Measurements from ENCODE around the gene TASL. TPM values are rescaled to one million over a fixed set of nuclear protein-coding genes. Genes with fewer than 3 reads are reported as not detected.

Gene TASL
- total RNA-seq, 1 donor from 2014 or later, result 0.30 TPM

DNA sequence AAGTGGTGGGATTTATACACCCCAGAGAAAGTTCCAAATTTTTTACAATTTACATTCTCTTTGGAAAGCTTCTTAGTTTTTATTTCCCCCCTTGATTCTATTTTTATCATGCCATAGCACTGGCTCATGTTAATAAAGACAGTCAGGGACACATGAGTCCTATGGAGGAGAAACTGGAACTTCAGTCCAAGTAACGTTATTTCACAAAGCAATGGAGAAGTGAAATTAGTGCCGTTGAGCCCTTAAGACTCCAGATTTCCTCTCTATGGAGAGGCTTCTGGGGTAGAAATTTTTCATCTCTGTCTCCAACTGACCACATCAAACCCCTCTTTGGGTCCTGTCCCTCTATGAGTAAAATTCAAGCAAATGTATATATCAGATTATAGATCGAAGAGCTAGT, 12.8 kb upstream of the TASL start:
- TF ChIP-seq, protein P1, sequence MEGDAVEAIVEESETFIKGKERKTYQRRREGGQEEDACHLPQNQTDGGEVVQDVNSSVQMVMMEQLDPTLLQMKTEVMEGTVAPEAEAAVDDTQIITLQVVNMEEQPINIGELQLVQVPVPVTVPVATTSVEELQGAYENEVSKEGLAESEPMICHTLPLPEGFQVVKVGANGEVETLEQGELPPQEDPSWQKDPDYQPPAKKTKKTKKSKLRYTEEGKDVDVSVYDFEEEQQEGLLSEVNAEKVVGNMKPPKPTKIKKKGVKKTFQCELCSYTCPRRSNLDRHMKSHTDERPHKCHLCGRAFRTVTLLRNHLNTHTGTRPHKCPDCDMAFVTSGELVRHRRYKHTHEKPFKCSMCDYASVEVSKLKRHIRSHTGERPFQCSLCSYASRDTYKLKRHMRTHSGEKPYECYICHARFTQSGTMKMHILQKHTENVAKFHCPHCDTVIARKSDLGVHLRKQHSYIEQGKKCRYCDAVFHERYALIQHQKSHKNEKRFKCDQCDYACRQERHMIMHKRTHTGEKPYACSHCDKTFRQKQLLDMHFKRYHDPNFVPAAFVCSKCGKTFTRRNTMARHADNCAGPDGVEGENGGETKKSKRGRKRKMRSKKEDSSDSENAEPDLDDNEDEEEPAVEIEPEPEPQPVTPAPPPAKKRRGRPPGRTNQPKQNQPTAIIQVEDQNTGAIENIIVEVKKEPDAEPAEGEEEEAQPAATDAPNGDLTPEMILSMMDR (IDR thresholded peaks at IDR 0.05; ENCODE audit: borderline replicate concordance), result no peak
- no peaks in the 10 kb centered on the region for H3K9me3 ChIP-seq (replicated peaks)
- no peak overlapping the region for H3K4me3 ChIP-seq
- H3K36me3 ChIP-seq, result no peaks in the 10 kb centered on the region
- H3K27ac ChIP-seq (replicated peaks), result no peak overlapping the region
- intact Hi-C loops (cut with micrococcal nuclease), result no loop called here
- H3K27me3 ChIP-seq (ENCODE audit: low read depth), result no peaks in the 10 kb centered on the region
- no peak for DNase-seq
- no peaks in the 10 kb centered on the region for H3K4me1 ChIP-seq

DNA sequence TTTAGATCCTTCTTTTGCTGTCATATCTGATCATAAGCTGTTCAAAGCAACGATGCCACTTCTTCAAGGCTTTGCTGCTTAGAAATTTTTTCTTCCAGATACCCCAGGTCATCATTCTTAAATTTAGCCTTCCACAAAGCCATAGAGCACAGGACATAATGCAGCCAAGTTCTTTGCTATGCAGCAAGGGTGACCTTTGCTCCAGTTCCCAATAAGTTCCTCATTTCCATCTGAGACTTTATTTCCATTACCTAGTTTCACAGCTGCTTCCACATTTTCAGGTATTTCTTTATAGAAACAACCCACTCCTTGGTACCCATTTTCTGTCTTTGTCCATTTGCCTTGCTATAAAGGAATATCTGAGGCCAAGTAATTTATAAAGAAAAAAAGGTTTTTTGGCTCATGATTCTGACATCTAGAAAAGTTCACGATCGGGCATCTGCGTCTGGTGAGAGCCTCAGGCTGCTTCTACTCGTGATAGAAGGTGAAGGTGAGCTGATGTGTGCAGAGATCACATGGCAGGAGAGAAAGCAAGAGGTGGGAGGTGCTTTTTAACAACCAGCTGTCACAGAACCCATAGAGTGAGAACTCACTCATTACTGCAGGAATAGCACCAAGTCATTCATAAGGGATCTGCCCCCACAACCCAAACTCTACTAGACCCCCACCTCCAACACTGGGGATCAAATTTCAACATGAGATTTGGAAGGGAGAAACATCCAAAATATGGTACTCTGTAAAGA, 11.8 kb upstream of the TASL start:
- DNase-seq, result no peak
- intact Hi-C loops (cut with micrococcal nuclease), result no loop called here
- TF ChIP-seq, protein P1 (IDR thresholded peaks at IDR 0.05; ENCODE audit: borderline replicate concordance), result no peak
- Histone ChIP-seq H3K27ac (replicated peaks) (no peak overlapping the region), H3K4me1 (no peaks in the 10 kb centered on the region), H3K36me3 (no peaks in the 10 kb centered on the region), H3K9me3 (replicated peaks) (no peaks in the 10 kb centered on the region), H3K27me3 (ENCODE audit: low read depth) (no peaks in the 10 kb centered on the region), H3K4me3 (no peak overlapping the region)

DNA sequence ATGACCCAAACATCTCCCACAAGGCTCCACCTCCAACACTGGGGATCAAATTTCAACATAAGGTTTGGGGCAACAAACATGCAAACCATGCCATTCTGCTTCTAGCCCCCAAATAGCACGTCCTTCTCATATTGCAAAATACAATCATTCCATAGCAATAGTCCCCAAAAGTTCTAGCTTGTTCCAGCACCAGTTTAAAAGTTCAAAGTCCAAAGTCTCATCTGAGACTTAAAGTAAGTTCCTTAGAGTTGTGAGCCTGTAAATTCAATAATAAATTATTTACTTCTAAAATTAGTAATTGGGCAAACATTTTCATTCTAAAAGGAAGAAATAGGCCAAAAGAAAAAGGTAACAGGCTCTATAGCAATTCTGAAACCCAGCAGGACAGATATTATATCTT, 8.9 kb upstream of the TASL start:
- intact Hi-C loops (cut with micrococcal nuclease), result no loop called here
- Histone ChIP-seq H3K27ac (replicated peaks) (no peak overlapping the region), H3K4me1 (no peaks in the 10 kb centered on the region), H3K9me3 (replicated peaks) (no peaks in the 10 kb centered on the region), H3K4me3 (no peak overlapping the region), H3K36me3 (no peaks in the 10 kb centered on the region), H3K27me3 (ENCODE audit: low read depth) (no peaks in the 10 kb centered on the region)
- DNase-seq, result no peak
- TF ChIP-seq, protein P1 (IDR thresholded peaks at IDR 0.05; ENCODE audit: borderline replicate concordance), result no peak

DNA sequence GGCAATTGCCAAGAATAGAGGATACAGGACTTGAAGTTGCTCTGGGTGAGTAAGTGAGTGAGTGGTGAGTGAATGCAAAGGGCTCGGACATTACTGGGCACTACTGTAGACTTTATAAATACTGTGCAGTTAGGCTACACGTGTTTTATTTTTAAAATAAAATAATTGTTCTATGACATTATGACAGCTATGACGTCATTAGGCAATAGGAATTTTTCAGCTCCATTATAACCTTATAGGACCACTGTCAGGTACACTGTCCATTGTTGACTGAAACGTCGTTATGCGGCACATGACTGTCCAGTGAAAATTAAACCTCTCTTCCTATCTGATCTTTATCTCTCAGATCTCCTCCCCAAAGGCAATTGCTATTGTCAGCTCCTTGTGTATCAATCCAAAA, 5.1 kb upstream of the TASL start:
- Histone ChIP-seq H3K27me3 (ENCODE audit: low read depth) (no peaks in the 10 kb centered on the region), H3K36me3 (no peaks in the 10 kb centered on the region), H3K9me3 (replicated peaks) (no peaks in the 10 kb centered on the region), H3K4me3 (no peak overlapping the region), H3K4me1 (no peaks in the 10 kb centered on the region), H3K27ac (replicated peaks) (no peak overlapping the region)
- DNase-seq, result no peak
- intact Hi-C loops (cut with micrococcal nuclease), result no loop called here
- TF ChIP-seq, protein P1 (IDR thresholded peaks at IDR 0.05; ENCODE audit: borderline replicate concordance), result no peak

DNA sequence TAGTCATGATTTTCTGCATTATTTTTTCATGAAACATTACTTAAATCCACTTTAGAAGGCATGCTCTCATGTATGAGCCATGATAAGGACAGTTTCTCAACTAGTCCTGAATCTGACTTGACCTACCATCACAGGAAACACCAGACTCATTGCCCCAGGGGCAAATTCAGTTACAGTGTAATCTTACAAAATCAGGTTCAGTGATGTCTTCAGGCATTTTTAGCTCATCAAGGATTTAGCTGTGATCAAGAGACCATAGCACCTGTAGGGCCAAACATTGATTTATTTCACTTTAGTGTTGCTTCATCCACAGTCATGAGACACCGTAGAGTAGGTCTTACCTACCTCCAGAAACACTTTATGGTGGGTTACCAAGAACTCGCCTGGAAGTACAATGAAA, 3.1 kb upstream of the TASL start:
- TF ChIP-seq, protein P1 (IDR thresholded peaks at IDR 0.05; ENCODE audit: borderline replicate concordance), result no peak
- Histone ChIP-seq H3K4me1 (no peaks in the 10 kb centered on the region), H3K36me3 (no peaks in the 10 kb centered on the region), H3K4me3 (no peak overlapping the region), H3K27ac (replicated peaks) (no peak overlapping the region), H3K9me3 (replicated peaks) (no peaks in the 10 kb centered on the region), H3K27me3 (ENCODE audit: low read depth) (no peaks in the 10 kb centered on the region)
- no peak for DNase-seq
- intact Hi-C loops (cut with micrococcal nuclease), result no loop called here

Measured in left ventricle myocardium inferior (tissue), 1 donor.